Lower leg skin (tissue), 4 donors: ENCODE data around the gene CSGALNACT2. TPM values are rescaled to one million over a fixed set of nuclear protein-coding genes. Genes with fewer than 3 reads are reported as not detected.

Source experiments
- DNase-seq, 2 donors: peaks; one replicate each; pipeline ENCODE4 v3.0.0-alpha.2; 2019; ENCODE audit warnings: low spot score in 2 of 2
- H3K4me3 ChIP-seq: fragments of 200-600 bp; sonication (generic); 2 replicates; pipeline ENCODE4 v1.5.1; 2017; ENCODE audit warnings: mild to moderate bottlenecking, low read depth; ENCODE audit not compliant: poor library complexity, severe bottlenecking
- POLR2A ChIP-seq, 2 donors: fragments of 450-650 bp; IDR thresholded peaks; one replicate each; pipeline ENCODE4 v1.6.1; 2016 to 2017; ENCODE audit warnings: antibody characterized with exemption in 2 of 2, mild to moderate bottlenecking in 1 of 2, moderate library complexity in 1 of 2
- WGBS, 2 donors: methylation state at CpG; one replicate each; pipeline ENCODE4 v1.1.5; 2018; 5-methylcytosine and 5-hydroxymethylcytosine counted together
- intact Hi-C: fragments of 100-400 bp; cut with DNase I; formaldehyde crosslinking; loops from one replicate; pipeline ENCODE4 v1.15.0; 2023; ENCODE audit warnings: low total_unique reads
- total RNA-seq, 4 donors: library from RNA; depleted of rRNA; stranded (reverse); fragments of >200 nt; gene quantifications; one replicate each; pipeline ENCODE4 v1.1.0, GENCODE V29; 2016
- TF ChIP-seq, protein P1 (sequence below), 3 donors: fragments of 450-650 bp; IDR thresholded peaks; one replicate each; pipeline ENCODE4 v1.5.1; 2016; ENCODE audit warnings: antibody characterized with exemption in 3 of 3, mild to moderate bottlenecking in 3 of 3, moderate library complexity in 2 of 3

CSGALNACT2 gene
- total RNA-seq, 4 donors from 2014 or later, result 12.9 to 16.7 (median 15.4) TPM

DNA sequence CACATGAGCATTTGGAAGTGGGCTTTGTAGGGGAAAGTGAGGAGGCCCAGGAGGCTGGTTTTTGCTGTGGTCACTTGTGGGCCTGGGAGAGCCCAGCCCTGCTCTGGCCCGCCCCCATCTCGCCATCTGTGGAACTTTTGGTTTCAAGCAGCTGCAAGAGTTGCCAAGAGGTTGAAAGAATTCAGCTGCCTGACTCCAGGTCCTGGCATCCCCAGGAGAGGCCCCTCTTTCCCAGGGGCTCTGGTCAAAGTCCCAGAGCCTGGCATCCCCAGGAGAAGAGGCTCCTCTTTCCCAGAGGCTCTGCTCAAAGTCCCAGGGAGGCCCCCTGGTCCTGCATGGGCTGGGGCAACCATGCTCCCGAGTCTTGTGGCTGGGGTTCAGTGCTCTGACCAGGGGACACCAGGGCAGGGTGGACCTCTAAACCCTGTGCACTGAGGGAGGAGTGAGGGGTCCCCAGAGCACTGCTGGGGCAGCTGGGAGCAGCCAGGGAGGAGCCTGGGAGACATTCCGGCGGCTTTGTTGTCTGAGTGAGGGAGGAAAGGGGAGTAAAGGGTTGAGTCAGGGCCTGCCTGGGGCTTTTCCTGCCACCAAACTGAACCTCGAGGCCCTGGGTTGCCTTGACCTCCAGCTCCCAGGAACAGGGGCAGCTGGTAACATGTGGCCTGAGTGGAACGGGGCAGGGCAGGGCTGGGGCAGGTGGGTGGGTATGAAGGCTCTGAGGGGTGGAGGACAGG lies 27.7 kb upstream of the CSGALNACT2 start:
- no peak overlapping the region for H3K4me3 ChIP-seq
- TF ChIP-seq, protein P1, sequence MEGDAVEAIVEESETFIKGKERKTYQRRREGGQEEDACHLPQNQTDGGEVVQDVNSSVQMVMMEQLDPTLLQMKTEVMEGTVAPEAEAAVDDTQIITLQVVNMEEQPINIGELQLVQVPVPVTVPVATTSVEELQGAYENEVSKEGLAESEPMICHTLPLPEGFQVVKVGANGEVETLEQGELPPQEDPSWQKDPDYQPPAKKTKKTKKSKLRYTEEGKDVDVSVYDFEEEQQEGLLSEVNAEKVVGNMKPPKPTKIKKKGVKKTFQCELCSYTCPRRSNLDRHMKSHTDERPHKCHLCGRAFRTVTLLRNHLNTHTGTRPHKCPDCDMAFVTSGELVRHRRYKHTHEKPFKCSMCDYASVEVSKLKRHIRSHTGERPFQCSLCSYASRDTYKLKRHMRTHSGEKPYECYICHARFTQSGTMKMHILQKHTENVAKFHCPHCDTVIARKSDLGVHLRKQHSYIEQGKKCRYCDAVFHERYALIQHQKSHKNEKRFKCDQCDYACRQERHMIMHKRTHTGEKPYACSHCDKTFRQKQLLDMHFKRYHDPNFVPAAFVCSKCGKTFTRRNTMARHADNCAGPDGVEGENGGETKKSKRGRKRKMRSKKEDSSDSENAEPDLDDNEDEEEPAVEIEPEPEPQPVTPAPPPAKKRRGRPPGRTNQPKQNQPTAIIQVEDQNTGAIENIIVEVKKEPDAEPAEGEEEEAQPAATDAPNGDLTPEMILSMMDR (IDR thresholded peaks at IDR 0.05), result no peak
- no peak for TF ChIP-seq POLR2A (IDR thresholded peaks at IDR 0.05)
- DNase-seq, result no peak
- WGBS, 2 donors, result 56 to 72% methylated on average over 6 to 7 of the region's 7 CpGs
- intact Hi-C loops, result no loop called here

DNA sequence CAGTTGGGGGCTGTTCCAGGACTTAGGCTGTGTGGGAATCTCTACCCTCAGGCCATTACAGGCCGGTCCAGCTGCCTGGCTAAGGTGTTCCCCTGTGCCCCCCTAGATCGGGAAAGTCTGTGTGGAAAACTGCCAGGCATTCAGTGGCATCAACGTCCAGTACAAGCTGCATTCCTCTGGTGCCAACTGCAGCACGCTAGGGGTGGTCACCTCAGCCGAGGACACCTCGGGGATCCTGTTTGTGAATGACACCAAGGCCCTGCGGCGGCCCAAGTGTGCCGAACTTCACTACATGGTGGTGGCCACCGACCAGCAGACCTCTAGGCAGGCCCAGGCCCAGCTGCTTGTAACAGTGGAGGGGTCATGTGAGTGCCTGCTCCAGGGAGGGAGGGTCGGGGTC lies 27.1 kb upstream of the CSGALNACT2 start:
- H3K4me3 ChIP-seq, result no peak overlapping the region
- intact Hi-C loops, result no loop called here
- WGBS, 2 donors, result 92 to 94% methylated on average over 9 to 10 of the region's 11 CpGs
- DNase-seq, result no peak
- TF ChIP-seq, protein P1 (IDR thresholded peaks at IDR 0.05), result no peak
- no peak for TF ChIP-seq POLR2A (IDR thresholded peaks at IDR 0.05)

DNA sequence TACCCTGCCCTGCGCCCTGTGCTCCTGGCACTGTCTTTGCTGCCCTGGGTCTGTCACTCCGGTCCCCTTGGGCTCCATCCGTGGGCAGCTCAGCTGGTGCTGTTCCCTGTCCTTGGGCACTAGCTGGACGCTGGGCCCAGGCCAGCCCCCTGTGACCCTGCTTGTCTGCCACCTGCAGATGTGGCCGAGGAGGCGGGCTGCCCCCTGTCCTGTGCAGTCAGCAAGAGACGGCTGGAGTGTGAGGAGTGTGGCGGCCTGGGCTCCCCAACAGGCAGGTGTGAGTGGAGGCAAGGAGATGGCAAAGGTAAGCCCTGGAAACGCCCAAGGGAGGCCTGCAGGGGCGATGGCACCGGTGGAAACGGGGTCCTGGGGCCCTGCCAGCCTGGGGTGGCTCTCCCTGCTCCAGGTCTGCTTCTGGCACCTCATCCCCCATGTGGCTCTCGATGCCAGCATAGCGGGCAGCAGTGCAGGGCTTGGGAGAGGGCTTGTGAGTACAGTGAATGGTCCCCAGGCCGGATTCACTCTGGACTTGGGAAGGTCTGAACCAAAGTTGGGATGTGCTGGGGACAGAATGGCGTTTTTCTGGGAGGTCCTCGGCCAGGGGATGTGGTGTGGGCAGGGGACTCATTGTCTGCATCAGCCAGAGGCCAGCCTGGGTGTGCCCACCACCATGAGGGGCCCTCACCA lies 26.2 kb upstream of the CSGALNACT2 start:
- TF ChIP-seq POLR2A (IDR thresholded peaks at IDR 0.05), result no peak
- TF ChIP-seq, protein P1 (IDR thresholded peaks at IDR 0.05), result no peak
- no peak overlapping the region for H3K4me3 ChIP-seq
- no peak for DNase-seq
- WGBS, 2 donors, result 88 to 91% methylated on average over 14 to 17 of the region's 17 CpGs
- intact Hi-C loops, result no loop called here

- TF ChIP-seq, protein P1 (IDR thresholded peaks at IDR 0.05), result no peak
- TF ChIP-seq POLR2A (IDR thresholded peaks at IDR 0.05), result no peak
- H3K4me3 ChIP-seq, result no peak overlapping the region
- intact Hi-C loops, result no loop called here
- WGBS, 2 donors, result 96 to 99% methylated on average over 6 of the region's 7 CpGs
- no peak for DNase-seq
These were observed 25.7 kb upstream of the CSGALNACT2 start for GRCh38 chr10:43112608-43112961.

DNA sequence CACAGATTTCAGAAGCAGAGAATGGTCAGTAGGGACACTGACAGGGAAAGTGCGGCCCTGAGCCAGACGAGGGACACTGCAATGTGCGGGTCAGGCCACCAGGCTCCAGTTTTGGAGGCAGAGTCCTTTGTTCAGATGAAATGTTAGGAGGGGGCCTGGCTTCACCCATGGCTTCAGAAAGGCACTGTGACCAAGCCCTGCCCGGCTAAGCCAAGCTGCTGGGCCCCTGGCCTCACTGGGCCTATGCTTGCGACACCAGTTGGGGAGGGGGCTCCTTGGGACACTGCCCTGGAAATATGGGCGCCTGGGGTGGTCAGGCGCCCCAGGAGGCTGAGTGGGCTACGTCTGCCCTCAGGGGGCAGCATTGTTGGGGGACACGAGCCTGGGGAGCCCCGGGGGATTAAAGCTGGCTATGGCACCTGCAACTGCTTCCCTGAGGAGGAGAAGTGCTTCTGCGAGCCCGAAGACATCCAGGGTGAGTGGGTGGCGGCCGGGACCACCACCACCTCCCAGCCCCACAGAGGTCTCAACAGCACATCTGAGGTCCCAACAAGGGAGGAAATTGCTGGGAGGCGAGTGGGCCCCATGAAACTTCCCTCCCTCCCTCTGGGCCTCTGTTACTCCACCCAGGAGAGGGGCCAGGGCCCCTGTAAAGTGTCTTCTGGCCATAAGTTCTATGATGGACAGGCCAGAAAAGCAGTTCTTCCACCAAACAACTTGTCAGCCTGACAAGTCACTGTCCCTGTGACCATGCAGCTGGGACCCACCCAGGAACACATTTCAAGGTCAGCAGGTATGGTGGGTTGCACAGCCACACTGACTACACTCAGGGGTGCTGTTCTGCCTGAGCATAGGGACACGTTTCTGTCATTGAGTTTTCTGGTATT lies 24.8 kb upstream of the CSGALNACT2 start:
- intact Hi-C loops, result no loop called here
- no peak overlapping the region for H3K4me3 ChIP-seq
- WGBS, 2 donors, result 85 to 90% methylated on average over 9 to 16 of the region's 16 CpGs
- DNase-seq, result no peak
- TF ChIP-seq, protein P1 (IDR thresholded peaks at IDR 0.05), result no peak
- TF ChIP-seq POLR2A (IDR thresholded peaks at IDR 0.05), result no peak
